PC-9 (cell line): Measurements from ENCODE around the gene FOXD2. TPM values are rescaled to one million over a fixed set of nuclear protein-coding genes. Genes with fewer than 3 reads are reported as not detected.

ENCODE experiments used
- BruUV-seq: library from RNA; stranded (reverse); fragments of 400-500 nt; replicated peaks from 2 replicates; lab custom pipeline; 2021; lab: Mats Ljungman, UMichigan
- CTCF ChIA-PET: fragments of 300-600 bp; sonication (Branson Sonifier 250); formaldehyde crosslinking; loops from one replicate; lab custom pipeline; 2022; ENCODE audit warnings: antibody characterized with exemption; lab: Charles Lee
- POLR2A ChIA-PET: fragments of 300-600 bp; sonication (Branson Sonifier 250); formaldehyde crosslinking; loops from one replicate; lab custom pipeline; 2022; ENCODE audit warnings: antibody characterized with exemption; ENCODE audit not compliant: unreplicated experiment; lab: Charles Lee
- DNase-seq, 2 experiments: peaks; one replicate each; pipeline versions ENCODE4 v3.0.0 to v3.0.0-alpha.2; 2015 to 2022; ENCODE audit warnings: mixed read lengths in 1 of 2
- H2AFZ ChIP-seq: fragments of 200-600 bp; sonication (generic); 2 replicates; pipeline ENCODE4 v1.8.1; 2017; ENCODE audit warnings: antibody characterized with exemption
- H3F3A ChIP-seq: fragments of 200-600 bp; sonication (generic); 2 replicates; pipeline ENCODE4 v1.8.1; 2017; ENCODE audit warnings: antibody characterized with exemption, mild to moderate bottlenecking, low read depth; ENCODE audit not compliant: insufficient read depth
- H3K27ac ChIP-seq: fragments of 200-600 bp; sonication (generic); 2 replicates; pipeline ENCODE4 v1.6.1; 2016; ENCODE audit warnings: mixed run types
- H3K27me3 ChIP-seq: fragments of 200-600 bp; sonication (generic); 2 replicates; pipeline ENCODE4 v1.6.1; 2016; ENCODE audit warnings: low read depth, mixed run types; ENCODE audit not compliant: insufficient read depth
- H3K36me3 ChIP-seq: fragments of 200-600 bp; sonication (generic); 2 replicates; pipeline ENCODE4 v1.6.1; 2016; ENCODE audit warnings: low read depth, mixed run types
- H3K4me1 ChIP-seq: fragments of 200-600 bp; sonication (generic); replicated peaks from 2 replicates; pipeline ENCODE4 v1.6.1; 2016; ENCODE audit warnings: mixed run types; ENCODE audit not compliant: insufficient read depth
- H3K4me2 ChIP-seq: fragments of 200-600 bp; sonication (generic); 2 replicates; pipeline ENCODE4 v1.6.1; 2017; ENCODE audit warnings: mixed run types
- H3K4me3 ChIP-seq: fragments of 200-600 bp; sonication (generic); 2 replicates; pipeline ENCODE4 v1.6.1; 2016; ENCODE audit warnings: mixed run types
- H3K79me2 ChIP-seq: fragments of 200-600 bp; sonication (generic); 2 replicates; pipeline ENCODE4 v1.6.1; 2017; ENCODE audit warnings: low read depth, mixed run types
- H3K9me2 ChIP-seq: fragments of 200-600 bp; sonication (generic); 2 replicates; pipeline ENCODE4 v1.8.1; 2017; ENCODE audit warnings: mild to moderate bottlenecking; ENCODE audit not compliant: insufficient read depth
- H3K9me3 ChIP-seq: fragments of 200-600 bp; sonication (generic); 2 replicates; pipeline ENCODE4 v1.8.1; 2016; ENCODE audit warnings: low read depth; ENCODE audit not compliant: insufficient read depth
- H4K20me1 ChIP-seq: fragments of 200-600 bp; sonication (generic); 2 replicates; pipeline ENCODE4 v1.8.1; 2017; ENCODE audit not compliant: insufficient read depth
- EZH2 ChIP-seq: fragments of 200-600 bp; sonication (generic); IDR thresholded peaks from 2 replicates; pipeline ENCODE4 v1.8.0; 2017; ENCODE audit warnings: antibody characterized with exemption, low read depth
- intact Hi-C: fragments of 100-400 bp; cut with micrococcal nuclease; formaldehyde crosslinking; loops from one replicate; pipeline ENCODE4 v1.10.0; 2022; ENCODE audit not compliant: unreplicated experiment
- total RNA-seq: library from RNA; stranded (reverse); gene quantifications from 2 replicates; pipeline ENCODE4 v1.2.3, GENCODE V29; 2021
- TF ChIP-seq, protein P1 (sequence below): fragments of 200-600 bp; sonication (generic); conservative IDR thresholded peaks from 2 replicates; pipeline ENCODE4 v1.6.1; 2017; ENCODE audit warnings: mixed run types, antibody characterized with exemption, mild to moderate bottlenecking, moderate library complexity

FOXD2 gene
- total RNA-seq, 1 experiment from 2014 or later, result 0.35 TPM

GRCh38 chr1:47409311-47410067 lies 28.4 kb upstream of the FOXD2 start:
- Histone ChIP-seq H3K9me2 (no peaks in the 10 kb centered on the region), H3K4me1 (no peaks in the 10 kb centered on the region), H3K9me3 (no peaks in the 10 kb centered on the region), H3K4me3 (no peak overlapping the region), H3K27ac (no peak overlapping the region), H2AFZ (no peak overlapping the region), H3K36me3 (no peaks in the 10 kb centered on the region), H3F3A (no peaks in the 10 kb centered on the region), H4K20me1 (no peaks in the 10 kb centered on the region), H3K79me2 (no peaks in the 10 kb centered on the region), H3K4me2 (no peak overlapping the region), H3K27me3 (no peaks in the 10 kb centered on the region)
- BruUV-seq, result no TSS peak
- CTCF ChIA-PET, result no interaction called here
- no peak for TF ChIP-seq EZH2
- TF ChIP-seq, protein P1, sequence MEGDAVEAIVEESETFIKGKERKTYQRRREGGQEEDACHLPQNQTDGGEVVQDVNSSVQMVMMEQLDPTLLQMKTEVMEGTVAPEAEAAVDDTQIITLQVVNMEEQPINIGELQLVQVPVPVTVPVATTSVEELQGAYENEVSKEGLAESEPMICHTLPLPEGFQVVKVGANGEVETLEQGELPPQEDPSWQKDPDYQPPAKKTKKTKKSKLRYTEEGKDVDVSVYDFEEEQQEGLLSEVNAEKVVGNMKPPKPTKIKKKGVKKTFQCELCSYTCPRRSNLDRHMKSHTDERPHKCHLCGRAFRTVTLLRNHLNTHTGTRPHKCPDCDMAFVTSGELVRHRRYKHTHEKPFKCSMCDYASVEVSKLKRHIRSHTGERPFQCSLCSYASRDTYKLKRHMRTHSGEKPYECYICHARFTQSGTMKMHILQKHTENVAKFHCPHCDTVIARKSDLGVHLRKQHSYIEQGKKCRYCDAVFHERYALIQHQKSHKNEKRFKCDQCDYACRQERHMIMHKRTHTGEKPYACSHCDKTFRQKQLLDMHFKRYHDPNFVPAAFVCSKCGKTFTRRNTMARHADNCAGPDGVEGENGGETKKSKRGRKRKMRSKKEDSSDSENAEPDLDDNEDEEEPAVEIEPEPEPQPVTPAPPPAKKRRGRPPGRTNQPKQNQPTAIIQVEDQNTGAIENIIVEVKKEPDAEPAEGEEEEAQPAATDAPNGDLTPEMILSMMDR, result no peak
- POLR2A ChIA-PET, result no interaction called here
- peak; percentile 42 to 53 for DNase-seq
- intact Hi-C loops, result no loop called here

DNA sequence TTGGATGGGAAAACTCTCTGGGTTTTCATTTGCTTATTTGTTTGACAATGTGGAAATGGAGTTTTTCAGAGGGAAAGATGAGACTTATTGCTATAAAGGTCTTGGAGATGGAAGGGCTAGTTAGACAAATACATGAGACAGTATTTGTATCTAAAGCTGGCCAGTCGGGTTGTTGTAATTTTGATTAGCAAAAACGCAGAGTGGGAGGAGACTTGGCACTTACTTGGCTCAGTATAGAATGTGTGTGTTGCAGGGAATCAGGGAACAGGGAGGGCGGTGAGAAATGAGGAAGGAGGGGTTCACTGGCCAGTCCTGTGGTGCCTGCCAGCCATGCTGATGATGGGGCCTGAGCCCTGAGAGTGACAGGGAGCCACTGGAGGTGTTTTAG lies 27.8 kb upstream of the FOXD2 start:
- TF ChIP-seq, protein P1, result no peak
- TF ChIP-seq EZH2, result no peak
- no peak for DNase-seq
- Histone ChIP-seq H3K4me2 (no peak overlapping the region), H4K20me1 (no peaks in the 10 kb centered on the region), H2AFZ (no peak overlapping the region), H3K27ac (no peak overlapping the region), H3K79me2 (no peaks in the 10 kb centered on the region), H3K9me3 (no peaks in the 10 kb centered on the region), H3K36me3 (no peaks in the 10 kb centered on the region), H3K9me2 (no peaks in the 10 kb centered on the region), H3K4me1 (no peaks in the 10 kb centered on the region), H3K4me3 (no peak overlapping the region), H3F3A (no peaks in the 10 kb centered on the region), H3K27me3 (no peaks in the 10 kb centered on the region)
- intact Hi-C loops, result no loop called here
- ChIA-PET POLR2A (no interaction called here), CTCF (no interaction called here)
- BruUV-seq, result no TSS peak

- Histone ChIP-seq H2AFZ (no peak overlapping the region), H3K9me3 (no peaks in the 10 kb centered on the region), H3K79me2 (no peaks in the 10 kb centered on the region), H3K4me1 (no peaks in the 10 kb centered on the region), H4K20me1 (no peaks in the 10 kb centered on the region), H3F3A (no peaks in the 10 kb centered on the region), H3K4me3 (no peak overlapping the region), H3K4me2 (no peak overlapping the region), H3K36me3 (no peaks in the 10 kb centered on the region), H3K27ac (no peak overlapping the region), H3K27me3 (no peaks in the 10 kb centered on the region), H3K9me2 (no peaks in the 10 kb centered on the region)
- TF ChIP-seq, protein P1, result no peak
- no peak for TF ChIP-seq EZH2
- ChIA-PET CTCF (no interaction called here), POLR2A (no interaction called here)
- intact Hi-C loops, result no loop called here
- BruUV-seq, result no TSS peak
- no peak for DNase-seq
Measured at GRCh38 chr1:47411436-47411835, 26.4 kb upstream of the FOXD2 start.
